ENCODE data around the gene CASTOR2. TPM values are rescaled to one million over a fixed set of nuclear protein-coding genes. Genes with fewer than 3 reads are reported as not detected.

The CASTOR2 gene
- total and polyA plus RNA-seq, 2 of the 13 experiments (the other 11 are each of a cell fraction or from before 2014, with no cell fraction given), result 7.0 to 8.7 TPM

GRCh38 chr7:75042831-75043703 lies 78.6 kb downstream of the CASTOR2 start:
- no peak for DNase-seq (ENCODE audit: low spot score)
- 96% methylated on average over 4 of the region's 28 CpGs for WGBS (ENCODE audit: low lambda C conversion rate)
- Histone ChIP-seq H3K36me3 (replicated peaks in 1 of 2; ENCODE audit: control insufficient read depth in 1 of 2, insufficient read depth in 2 of 2, low read length in 2 of 2) (peaks cover 10 to 12% of the 10 kb centered on the region in 2 experiments; a peak in 3 of 5 replicates), H3K4me3 (replicated peaks in 1 of 3; ENCODE audit: insufficient read depth in 1 of 3, low read depth in 2 of 3, low read length in 3 of 3) (no peak overlapping the region), H2AFZ (ENCODE audit: low read length) (no peak overlapping the region), H4K20me1 (ENCODE audit: insufficient read depth, low read length) (no peaks in the 10 kb centered on the region), H3K79me2 (ENCODE audit: insufficient read depth, low read length) (no peaks in the 10 kb centered on the region), H3K27me3 (ENCODE audit: control insufficient read depth in 1 of 2, insufficient read depth in 2 of 2, low read length in 2 of 2) (no peaks in the 10 kb centered on the region), H3K27ac (ENCODE audit: extremely low read length, insufficient read depth, low read length) (no peak overlapping the region), H3K9me3 (ENCODE audit: low read length) (no peaks in the 10 kb centered on the region), H3K9ac (ENCODE audit: insufficient read depth, low read depth, low read length) (no peak overlapping the region), H3K4me2 (ENCODE audit: low read depth, low read length) (no peak overlapping the region), H3K4me1 (ENCODE audit: insufficient read depth, low read length) (peaks cover 11% of the 10 kb centered on the region; the same call in 1 of the 2 replicates)
- no TSS peak for BruUV-seq (replicated peaks)
- no peak for TF ChIP-seq ZNF512B (CRISPR knock-in tag; IDR thresholded peaks at IDR 0.05; ENCODE audit: borderline replicate concordance)
- no peak for TF ChIP-seq ZNF460 (CRISPR knock-in tag; IDR thresholded peaks at IDR 0.05; ENCODE audit: borderline replicate concordance)
- no peak for TF ChIP-seq KDM6A (CRISPR knock-in tag; IDR thresholded peaks at IDR 0.05; ENCODE audit: low read depth)
- no peak for TF ChIP-seq ZNF580 (CRISPR knock-in tag; IDR thresholded peaks at IDR 0.05; ENCODE audit: borderline replicate concordance, low read depth)
- TF ChIP-seq GZF1 (CRISPR knock-in tag; IDR thresholded peaks at IDR 0.05), result no peak
- no peak for TF ChIP-seq ZZZ3 (CRISPR knock-in tag; IDR thresholded peaks at IDR 0.05; ENCODE audit: borderline replicate concordance)
- TF ChIP-seq ELF4 (CRISPR knock-in tag; IDR thresholded peaks at IDR 0.05; ENCODE audit: borderline replicate concordance), result no peak
- no peak for TF ChIP-seq KIAA2018 (CRISPR knock-in tag; IDR thresholded peaks at IDR 0.05; ENCODE audit: borderline replicate concordance)
- no peak for TF ChIP-seq RFXAP (CRISPR knock-in tag; IDR thresholded peaks at IDR 0.05; ENCODE audit: borderline replicate concordance)
- intact Hi-C loops (cut with micrococcal nuclease; ENCODE audit: unreplicated experiment), result no loop called here
- no peak for ATAC-seq
- ChIA-PET POLR2A (no interaction called here), CTCF (ENCODE audit: low intra/inter-chr PET ratio, low total read pairs) (no interaction called here)
- in situ Hi-C loops (cut with HindIII; ENCODE audit: extremely low pct_ligation_motif_present, low pct_unique_long_range_greater_than_20kb), result no loop called here
- FAIRE-seq, result no peak

All from HepG2 (cell line).